ENCODE data around the gene HAVCR2.
"Not testable (repeated sequence)": the region's sequence is repeated elsewhere in the genome, so short reads cannot be mapped to it uniquely, and the experiment has no call there.

The HAVCR2 gene

GRCh38 chr5:157088342-157088990, 20.4 kb downstream of the HAVCR2 start:
- no peak for DNase-seq (ENCODE audit: low read depth in 2 of 2)

GRCh38 chr5:157086751-157087359, 22.0 kb downstream of the HAVCR2 start:
- no peak for DNase-seq (ENCODE audit: low read depth in 2 of 2)

- no peak for DNase-seq (ENCODE audit: low read depth in 2 of 2)
Observed at GRCh38 chr5:157085930-157086329, 22.9 kb downstream of the HAVCR2 start.

GRCh38 chr5:157080286-157080685, 28.6 kb downstream of the HAVCR2 start:
- DNase-seq (ENCODE audit: low read depth in 2 of 2) = no peak

GRCh38 chr5:157076558-157076957, 32.3 kb downstream of the HAVCR2 start:
- no peak for DNase-seq (ENCODE audit: low read depth in 2 of 2)

- DNase-seq (ENCODE audit: low read depth in 2 of 2) = no peak
Observed at GRCh38 chr5:157072508-157072907, 36.3 kb downstream of the HAVCR2 start.

GRCh38 chr5:157069949-157070348, 38.9 kb downstream of the HAVCR2 start:
- no peak for DNase-seq (ENCODE audit: low read depth in 2 of 2)

- DNase-seq (ENCODE audit: low read depth in 2 of 2) = no peak
Observed at GRCh38 chr5:157068785-157069184, 40.1 kb downstream of the HAVCR2 start.

- DNase-seq (ENCODE audit: low read depth in 2 of 2) = no peak
Observed at GRCh38 chr5:157068339-157068738, 40.5 kb downstream of the HAVCR2 start.

- DNase-seq (ENCODE audit: low read depth in 2 of 2) = no peak
Observed at GRCh38 chr5:157067005-157067404, 41.8 kb downstream of the HAVCR2 start.

- DNase-seq (ENCODE audit: low read depth in 2 of 2) = no peak
Observed at GRCh38 chr5:157066080-157066479, 42.8 kb downstream of the HAVCR2 start.

GRCh38 chr5:157063776-157064430, 44.9 kb downstream of the HAVCR2 start:
- no peak for DNase-seq (ENCODE audit: low read depth in 2 of 2)

GRCh38 chr5:157059891-157060290, 49.0 kb downstream of the HAVCR2 start:
- no peak for DNase-seq (ENCODE audit: low read depth in 2 of 2)

GRCh38 chr5:157059093-157059539, 49.7 kb downstream of the HAVCR2 start, which contains the start of gene HAVCR1:
Gene HAVCR1, minus strand, starts transcription at chr5:157059116. Its CDS starts 1,173 bp downstream, at chr5:157057943.
- no peak for DNase-seq (ENCODE audit: low read depth in 2 of 2)

GRCh38 chr5:157057459-157058370, 51.1 kb downstream of the HAVCR2 start:
- DNase-seq (ENCODE audit: low read depth in 2 of 2) = no peak

GRCh38 chr5:157056848-157057247, 52.0 kb downstream of the HAVCR2 start:
- DNase-seq (ENCODE audit: low read depth in 2 of 2) = not testable (repeated sequence)

GRCh38 chr5:157051604-157052245, 57.1 kb downstream of the HAVCR2 start:
- DNase-seq (ENCODE audit: low read depth in 2 of 2) = no peak

- no peak for DNase-seq (ENCODE audit: low read depth in 2 of 2)
Observed at GRCh38 chr5:157050050-157050449, 58.8 kb downstream of the HAVCR2 start.

GRCh38 chr5:157049605-157050004, 59.2 kb downstream of the HAVCR2 start:
- DNase-seq (ENCODE audit: low read depth in 2 of 2) = no peak

GRCh38 chr5:157047898-157048297, 60.9 kb downstream of the HAVCR2 start:
- DNase-seq (ENCODE audit: low read depth in 2 of 2) = no peak

- DNase-seq (ENCODE audit: low read depth in 2 of 2) = not testable (repeated sequence)
Observed at GRCh38 chr5:157047016-157047415, 61.8 kb downstream of the HAVCR2 start.

Measured in stimulated activated CD4-positive, alpha-beta T cell treated with anti-CD3 and anti-CD28 coated beads, Interleukin-1b, Interleukin-23, amount 100 ng/mL, for 4 hours (primary cell).